Measurements from ENCODE around the gene TBC1D14.

- TF ChIP-seq CTCF (IDR thresholded peaks at IDR 0.05) (no peak), POLR2A (IDR thresholded peaks at IDR 0.05) (no peak)
These were observed 118.3 kb downstream of the TBC1D14 start for GRCh38 chr4:7027913-7028312.

Data from right lobe of liver (tissue), 4 donors.